ENCODE measurements around the gene GPALPP1.

The GPALPP1 gene

DNA sequence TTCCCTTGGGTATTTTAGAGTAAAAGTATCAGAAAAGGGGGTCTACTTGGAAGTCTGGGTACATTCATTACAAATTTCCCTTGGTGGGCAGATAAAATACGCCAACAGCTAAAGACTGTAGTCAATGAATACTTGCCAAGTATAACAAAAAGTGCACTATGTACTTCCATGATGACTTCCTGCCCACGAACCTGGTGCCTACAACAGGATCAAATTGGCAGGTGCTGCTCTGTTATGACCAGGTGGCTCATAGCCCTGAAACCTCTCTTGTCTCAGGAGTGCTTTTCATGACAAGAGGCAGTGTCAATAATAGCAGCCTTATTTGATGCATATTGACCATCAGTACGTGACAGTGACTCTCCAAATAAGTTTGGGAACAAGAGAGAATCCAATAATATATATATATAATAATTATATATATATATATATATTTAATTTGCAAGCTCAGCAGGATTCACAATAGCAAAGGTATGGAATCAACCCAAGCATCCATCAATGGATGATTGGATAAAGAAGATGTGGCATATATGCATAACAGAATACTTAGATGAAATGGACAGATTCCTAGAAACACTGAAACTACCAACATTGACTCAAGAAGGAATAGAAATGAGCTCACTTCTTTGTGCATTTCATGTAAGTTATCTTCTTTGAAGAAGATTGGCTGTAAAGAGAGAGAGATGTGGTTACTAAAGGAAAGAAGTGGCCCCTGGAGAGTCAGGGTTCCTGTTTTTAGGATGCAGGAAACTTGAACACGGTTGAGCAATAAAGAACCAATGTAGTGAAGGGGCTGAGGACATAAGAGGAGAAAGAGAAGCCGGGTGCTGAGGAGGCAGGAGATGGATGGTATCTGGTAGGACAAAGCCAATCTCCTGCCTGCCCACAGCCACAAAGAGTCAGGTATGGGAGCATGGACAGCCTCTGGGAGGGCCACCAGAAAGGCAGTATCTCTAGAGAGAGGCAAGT, 79.0 kb downstream of the GPALPP1 start:
- H3K9me3 ChIP-seq (ENCODE audit: control insufficient read depth, insufficient read depth, low read length), result no peaks in the 10 kb centered on the region
- no peaks in the 10 kb centered on the region for H3K27me3 ChIP-seq (ENCODE audit: control insufficient read depth, insufficient read depth, low read length)
- no peak overlapping the region for H3K4me3 ChIP-seq (ENCODE audit: low read depth, low read length)
- no peak overlapping the region for H3K9ac ChIP-seq (ENCODE audit: low read depth, low read length)
- H3K4me1 ChIP-seq (ENCODE audit: control insufficient read depth, insufficient read depth, low read length), result no peaks in the 10 kb centered on the region
- H3K36me3 ChIP-seq (ENCODE audit: control insufficient read depth, insufficient read depth, low read length), result no peaks in the 10 kb centered on the region

- no peak overlapping the region for H3K9ac ChIP-seq (ENCODE audit: low read depth, low read length)
Measured at GRCh38 chr13:45073809-45074208, 84.5 kb downstream of the GPALPP1 start.

DNA sequence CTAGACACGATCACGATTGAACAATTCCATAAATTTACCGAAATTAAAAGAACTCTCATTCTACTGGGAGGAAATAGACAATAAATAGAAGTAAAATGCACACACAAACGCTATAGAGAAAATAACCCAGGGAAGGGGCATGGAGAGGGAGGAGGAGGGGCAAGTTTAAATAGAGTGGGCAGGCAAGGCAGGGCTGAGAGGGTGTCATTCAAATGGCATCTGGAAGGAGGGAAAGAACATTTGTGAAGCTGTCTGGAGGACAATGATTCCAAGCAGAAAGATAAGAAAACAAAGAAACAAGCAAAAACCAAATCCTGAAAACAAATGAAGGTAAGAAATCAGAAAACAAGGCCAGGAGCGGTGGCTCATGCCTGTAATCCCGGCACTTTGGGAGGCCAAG, 85.4 kb downstream of the GPALPP1 start:
- Histone ChIP-seq H3K9me3 (ENCODE audit: control insufficient read depth, insufficient read depth, low read length) (no peaks in the 10 kb centered on the region), H3K4me1 (ENCODE audit: control insufficient read depth, insufficient read depth, low read length) (no peaks in the 10 kb centered on the region), H3K4me3 (ENCODE audit: low read depth, low read length) (no peak overlapping the region), H3K9ac (ENCODE audit: low read depth, low read length) (no peak overlapping the region), H3K36me3 (ENCODE audit: control insufficient read depth, insufficient read depth, low read length) (no peaks in the 10 kb centered on the region), H3K27me3 (ENCODE audit: control insufficient read depth, insufficient read depth, low read length) (no peaks in the 10 kb centered on the region)

More at GRCh38 chr13:45073809-45074208, 84.5 kb downstream of the GPALPP1 start:
- H3K4me1 ChIP-seq (ENCODE audit: control insufficient read depth, insufficient read depth, low read length), result no peaks in the 10 kb centered on the region
- H3K4me3 ChIP-seq (ENCODE audit: low read depth, low read length), result no peak overlapping the region
- H3K36me3 ChIP-seq (ENCODE audit: control insufficient read depth, insufficient read depth, low read length), result no peaks in the 10 kb centered on the region
- H3K27me3 ChIP-seq (ENCODE audit: control insufficient read depth, insufficient read depth, low read length), result no peaks in the 10 kb centered on the region
- H3K9me3 ChIP-seq (ENCODE audit: control insufficient read depth, insufficient read depth, low read length), result no peaks in the 10 kb centered on the region

- no peaks in the 10 kb centered on the region for H3K27me3 ChIP-seq (ENCODE audit: control insufficient read depth, insufficient read depth, low read length)
- H3K36me3 ChIP-seq (ENCODE audit: control insufficient read depth, insufficient read depth, low read length), result no peaks in the 10 kb centered on the region
- H3K9me3 ChIP-seq (ENCODE audit: control insufficient read depth, insufficient read depth, low read length), result no peaks in the 10 kb centered on the region
- H3K4me3 ChIP-seq (ENCODE audit: low read depth, low read length), result no peak overlapping the region
- H3K4me1 ChIP-seq (ENCODE audit: control insufficient read depth, insufficient read depth, low read length), result no peaks in the 10 kb centered on the region
- no peak overlapping the region for H3K9ac ChIP-seq (ENCODE audit: low read depth, low read length)
Measured at GRCh38 chr13:45078003-45078402, 88.7 kb downstream of the GPALPP1 start.
